HG03439 (cell line): Measurements from ENCODE around the gene IRX4.

ENCODE experiments used
- ATAC-seq: cut with Tn5 transposase; IDR thresholded peaks from one replicate; pipeline ENCODE4 v1.9.1; 2021; ENCODE audit warnings: mild to moderate bottlenecking, moderate library complexity; ENCODE audit not compliant: unreplicated experiment

IRX4 gene

GRCh38 chr5:1914471-1914870 is 31.7 kb upstream of the IRX4 start:
- ATAC-seq = no peak

DNA sequence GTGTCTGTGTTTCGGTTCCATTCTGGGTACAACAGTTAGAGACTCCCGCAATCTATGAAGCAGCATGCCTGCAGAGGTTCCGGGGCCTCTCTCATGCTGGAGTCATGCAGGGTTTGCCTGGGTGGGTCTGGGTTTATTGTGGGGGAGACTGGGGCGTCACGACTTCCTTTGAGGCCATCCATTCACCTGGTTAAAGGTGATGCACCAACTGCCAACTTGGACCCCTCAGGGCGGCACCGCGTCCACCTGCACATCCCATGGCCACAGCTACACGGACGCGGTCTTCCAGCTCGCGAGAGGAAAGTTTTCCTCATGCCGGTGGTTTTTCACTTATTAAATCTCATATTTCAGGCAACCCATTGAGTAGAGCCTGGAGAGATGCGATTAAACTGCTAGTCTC is 30.9 kb upstream of the IRX4 start:
- no peak for ATAC-seq

GRCh38 chr5:1912951-1913565 is 30.3 kb upstream of the IRX4 start:
- no peak for ATAC-seq

DNA sequence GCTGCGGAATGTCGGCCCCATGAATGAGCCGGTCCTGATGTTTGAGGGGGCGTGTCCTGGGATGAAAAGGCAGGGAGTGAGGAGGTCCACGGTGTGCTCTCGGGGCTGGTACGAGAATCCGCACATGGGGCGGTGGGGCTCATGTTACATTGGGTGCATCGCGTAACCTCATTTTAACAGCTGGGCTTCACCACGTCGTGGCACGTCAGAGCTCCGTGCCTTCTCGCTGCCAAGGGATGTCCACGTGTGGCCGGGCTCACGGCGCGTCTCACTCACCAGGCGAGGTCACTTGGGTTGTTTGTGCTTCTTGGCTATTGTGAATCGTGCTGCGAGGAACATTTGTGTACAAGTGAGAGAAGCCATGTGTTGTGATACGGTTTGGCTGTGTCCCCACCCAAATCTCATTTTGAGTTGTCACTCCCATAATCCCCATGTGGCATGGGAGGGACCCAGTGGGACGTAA is 29.1 kb upstream of the IRX4 start:
- no peak for ATAC-seq

DNA sequence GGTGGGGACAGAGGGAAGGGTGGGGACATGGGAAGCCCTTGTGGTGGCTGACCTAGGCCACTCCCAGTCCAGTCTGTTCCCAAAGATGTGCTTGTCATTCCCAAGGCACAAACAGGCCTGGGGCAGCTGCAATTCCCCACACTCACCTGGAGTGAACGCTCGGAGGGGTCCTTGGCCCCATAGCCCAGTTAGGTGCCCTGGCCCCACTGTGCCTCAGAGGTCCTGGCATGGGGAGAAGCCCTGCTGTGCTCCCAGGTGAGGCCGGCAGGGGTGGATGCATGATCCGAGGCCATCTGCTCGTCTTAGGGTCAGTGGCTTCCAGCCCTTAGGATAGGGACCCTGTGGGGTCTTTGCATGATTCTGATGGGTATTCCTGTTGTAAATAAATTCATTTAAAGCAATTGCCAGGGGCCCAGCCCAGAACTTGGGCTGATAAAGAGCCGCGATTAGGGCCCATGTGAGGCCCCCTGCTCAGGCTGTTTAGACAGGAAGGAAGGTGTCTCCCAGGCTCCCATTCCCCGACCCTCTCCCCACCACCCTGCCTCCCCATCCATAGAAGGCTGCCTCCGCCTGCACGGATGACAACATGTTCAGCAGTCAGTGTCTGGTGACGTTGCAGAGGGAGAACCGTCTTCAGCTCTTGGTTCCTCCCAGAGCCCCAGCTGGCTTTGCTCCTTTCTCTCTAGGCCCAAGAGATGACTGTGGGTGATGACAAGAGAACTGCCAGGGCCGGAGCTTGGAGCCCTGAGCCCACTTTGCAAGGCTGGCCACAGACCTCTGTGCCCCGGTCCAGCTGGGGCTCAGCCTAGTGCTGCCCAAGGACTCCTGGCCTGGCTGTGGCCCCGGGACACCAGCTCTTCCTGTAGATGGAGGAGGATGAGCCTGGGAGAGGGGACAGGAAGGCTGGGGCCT is 28.4 kb upstream of the IRX4 start:
- ATAC-seq = no peak

DNA sequence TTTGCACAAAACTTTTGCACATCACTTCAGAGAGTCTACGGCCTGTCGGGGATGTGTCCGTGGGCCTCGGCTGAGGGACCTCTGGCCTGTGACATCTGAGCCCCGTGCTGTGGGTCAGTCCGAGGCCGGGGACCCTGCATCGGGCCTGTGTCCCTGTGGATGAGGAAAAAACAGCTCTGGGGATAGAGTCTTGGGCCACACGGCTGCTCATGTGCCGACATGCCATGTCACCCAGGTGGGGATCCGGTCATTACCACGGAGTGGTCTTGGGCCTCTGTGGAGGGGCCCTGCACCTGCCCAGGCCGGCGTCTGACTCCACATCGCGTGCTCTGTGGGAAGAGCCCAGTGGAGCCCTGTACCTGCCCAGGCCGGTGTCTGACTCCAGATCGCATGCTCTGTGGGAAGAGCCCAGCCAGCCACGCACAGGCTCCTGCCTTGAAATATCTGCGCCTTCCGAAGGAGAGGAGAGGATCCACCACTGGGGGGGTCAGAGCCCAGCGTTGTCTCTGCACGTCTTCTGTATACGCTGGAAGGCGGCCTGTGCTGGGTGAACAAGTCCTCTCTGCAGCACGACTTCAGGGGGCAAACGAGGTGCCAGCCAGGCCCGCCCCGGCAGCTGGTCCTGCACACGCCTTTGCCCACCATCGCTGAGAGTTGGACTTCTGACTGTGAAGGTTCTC is 27.5 kb upstream of the IRX4 start:
- ATAC-seq = no peak

DNA sequence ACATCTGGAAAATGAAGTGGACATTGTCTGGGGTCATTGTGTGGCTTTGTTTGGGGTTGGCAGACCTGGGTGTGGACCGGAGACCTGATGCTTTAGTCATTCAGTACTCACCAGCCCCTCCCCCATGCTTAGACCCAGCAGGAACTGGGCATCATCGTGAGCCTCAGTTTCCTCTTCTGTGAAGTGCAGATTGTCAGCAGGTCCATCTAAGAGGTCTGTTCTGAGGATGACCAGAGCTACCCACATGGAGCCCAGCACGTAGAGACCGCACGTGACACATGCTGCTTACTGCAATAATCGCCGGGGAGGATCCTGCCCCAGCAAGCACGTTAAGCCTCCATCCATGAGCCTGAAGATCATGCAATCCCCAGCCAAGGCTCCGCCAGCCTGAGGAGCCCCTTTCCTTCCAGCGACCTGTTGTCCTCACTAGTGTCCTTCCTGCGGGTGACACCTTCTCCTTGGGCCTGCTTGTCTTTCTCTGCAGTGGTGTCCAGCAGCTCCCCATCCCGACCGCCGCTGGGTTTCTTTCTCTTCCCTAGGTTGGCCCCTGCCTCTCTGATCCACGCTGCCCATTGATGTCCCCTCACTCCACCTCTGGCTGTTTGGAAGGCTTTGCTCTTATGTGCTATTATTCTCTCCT is 26.7 kb upstream of the IRX4 start:
- no peak for ATAC-seq

- no peak for ATAC-seq
Measured at GRCh38 chr5:1908931-1909330, 26.2 kb upstream of the IRX4 start.

GRCh38 chr5:1907616-1908015 is 24.9 kb upstream of the IRX4 start:
- ATAC-seq = no peak

- no peak for ATAC-seq
Measured at GRCh38 chr5:1905108-1905507, 22.4 kb upstream of the IRX4 start.

GRCh38 chr5:1901983-1902382 is 19.3 kb upstream of the IRX4 start:
- no peak for ATAC-seq

- no peak for ATAC-seq
Measured at GRCh38 chr5:1901061-1901460, 18.3 kb upstream of the IRX4 start.

GRCh38 chr5:1899201-1899600 is 16.5 kb upstream of the IRX4 start:
- no peak for ATAC-seq

GRCh38 chr5:1897816-1898450 is 15.2 kb upstream of the IRX4 start:
- no peak for ATAC-seq

DNA sequence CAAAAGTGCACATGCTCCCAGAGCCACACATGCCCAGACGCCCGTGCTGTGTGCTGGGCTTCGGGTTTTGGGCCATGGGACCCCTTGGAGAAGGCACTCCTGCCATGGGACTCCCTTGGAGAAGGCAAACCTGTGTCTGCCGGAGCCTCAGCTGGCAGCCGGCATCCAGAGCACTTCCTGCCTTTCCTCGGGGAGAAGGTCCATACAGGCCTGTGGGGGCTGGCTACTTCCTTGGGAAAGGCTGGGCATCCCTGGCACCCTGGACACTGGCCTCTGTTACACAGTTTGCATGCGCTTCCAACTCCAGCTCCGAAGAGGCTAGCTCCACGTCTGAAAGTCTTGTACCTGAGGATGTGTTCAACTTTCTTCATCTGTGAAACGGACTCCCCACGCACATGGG is 14.7 kb upstream of the IRX4 start:
- ATAC-seq = no peak

- ATAC-seq = no peak
Measured at GRCh38 chr5:1896602-1897376, 14.1 kb upstream of the IRX4 start.

- no peak for ATAC-seq
Measured at GRCh38 chr5:1895739-1896420, 13.2 kb upstream of the IRX4 start.

DNA sequence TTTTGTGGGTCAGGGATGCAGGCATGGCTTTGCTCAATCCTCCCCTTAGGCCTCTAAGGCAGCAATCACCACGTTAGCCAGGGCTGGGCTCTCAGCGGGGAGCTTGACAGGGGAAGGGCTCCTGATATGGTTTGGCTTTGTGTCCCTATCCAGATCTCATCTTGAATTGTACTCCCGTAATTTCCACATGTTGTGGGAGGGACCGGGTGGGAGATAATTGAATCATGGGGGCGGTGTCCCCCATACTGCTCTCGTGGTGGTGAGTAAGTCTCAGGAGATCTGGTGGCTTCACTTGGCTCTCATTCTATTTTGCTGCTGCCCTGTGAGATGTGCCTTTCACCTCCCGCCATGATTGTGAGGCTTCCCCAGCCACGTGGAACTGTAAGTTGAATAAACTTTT is 11.5 kb upstream of the IRX4 start:
- ATAC-seq = no peak

DNA sequence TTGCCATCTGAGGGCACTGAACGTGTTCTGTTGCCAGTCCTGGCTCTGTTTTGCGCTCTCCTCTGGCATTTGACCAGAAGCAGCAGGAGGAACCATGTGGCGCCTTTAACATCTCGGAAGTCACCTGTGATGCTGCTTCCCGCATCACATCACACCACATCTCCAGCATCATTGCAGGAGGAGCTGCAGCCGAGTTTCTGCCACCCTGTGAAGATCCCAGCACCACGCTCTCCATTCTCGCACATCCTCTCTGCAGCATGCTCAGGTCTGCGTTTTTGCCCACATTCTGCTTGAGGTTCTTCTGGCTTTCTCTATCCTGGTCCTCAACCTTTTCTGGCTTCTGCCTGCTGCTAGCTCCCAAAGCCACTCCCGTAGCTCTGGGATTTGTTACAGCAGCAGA is 11.0 kb upstream of the IRX4 start:
- ATAC-seq = no peak
